Keratinocyte (primary cell): ENCODE results near the gene TMPRSS12. TPM values are rescaled to one million over a fixed set of nuclear protein-coding genes. Genes with fewer than 3 reads are reported as not detected.

Experiments
- DNase-seq: peaks from one replicate; pipeline ENCODE4 v3.0.0-alpha.2; 2011; ENCODE audit warnings: low read depth, missing footprints, low spot score
- FAIRE-seq: peaks from 2 replicates; lab custom pipeline; 2011; peaks lifted over from hg19 to GRCh38; lab: Jason Lieb, UNC
- H2AFZ ChIP-seq: 2 replicates; pipeline ENCODE4 v1.6.0; 2012; ENCODE audit warnings: low read length, control low read depth, inconsistent platforms; ENCODE audit not compliant: control insufficient read depth
- H3K27ac ChIP-seq: 2 replicates; pipeline ENCODE4 v1.5.1; 2011; ENCODE audit warnings: low read length; ENCODE audit not compliant: control insufficient read depth, insufficient read depth
- H3K27me3 ChIP-seq: 3 replicates; pipeline ENCODE4 v1.6.0; 2011; ENCODE audit warnings: low read length; ENCODE audit not compliant: control insufficient read depth, insufficient read depth; ENCODE audit errors: extremely low read depth
- H3K36me3 ChIP-seq, 2 experiments: 2 replicates in 1 of 2; 3 replicates in 1 of 2; pipeline ENCODE4 v1.5.1; 2011; ENCODE audit warnings: low read length in 2 of 2, mild to moderate bottlenecking in 1 of 2; ENCODE audit not compliant: control insufficient read depth in 2 of 2, insufficient read depth in 2 of 2; ENCODE audit errors: extremely low read depth in 1 of 2
- H3K4me1 ChIP-seq: 3 replicates; pipeline ENCODE4 v1.5.1; 2011; ENCODE audit warnings: low read length; ENCODE audit not compliant: control insufficient read depth, insufficient read depth; ENCODE audit errors: extremely low read depth
- H3K4me2 ChIP-seq: 3 replicates; pipeline ENCODE4 v1.6.0; 2011; ENCODE audit warnings: low read depth, low read length; ENCODE audit not compliant: control insufficient read depth, insufficient read depth; ENCODE audit errors: extremely low read depth
- H3K4me3 ChIP-seq, 3 experiments: fragments of 200-600 bp in 1 of 3; sonication (generic) in 1 of 3; 2 replicates in 2 of 3; 3 replicates in 1 of 3; pipeline ENCODE4 v1.5.1; 2011 to 2016; ENCODE audit warnings: low read length in 3 of 3, mild to moderate bottlenecking in 3 of 3, control low read depth in 2 of 3, inconsistent platforms in 1 of 3, low read depth in 1 of 3, mixed read lengths in 1 of 3, mixed run types in 1 of 3, moderate library complexity in 1 of 3; ENCODE audit not compliant: control insufficient read depth in 2 of 3, insufficient read depth in 2 of 3; ENCODE audit errors: extremely low read depth in 1 of 3
- H3K79me2 ChIP-seq: 2 replicates; pipeline ENCODE4 v1.6.0; 2012; ENCODE audit warnings: low read length; ENCODE audit not compliant: control insufficient read depth, insufficient read depth
- H3K9ac ChIP-seq: 3 replicates; pipeline ENCODE4 v1.6.0; 2011; ENCODE audit warnings: low read length; ENCODE audit not compliant: control insufficient read depth, insufficient read depth; ENCODE audit errors: extremely low read depth
- H3K9me1 ChIP-seq: 3 replicates; pipeline ENCODE4 v1.6.0; 2011; ENCODE audit warnings: low read length; ENCODE audit not compliant: control insufficient read depth, insufficient read depth; ENCODE audit errors: extremely low read depth
- H3K9me3 ChIP-seq: 2 replicates; pipeline ENCODE4 v1.5.1; 2012; ENCODE audit warnings: low read depth, low read length; ENCODE audit not compliant: control insufficient read depth
- H4K20me1 ChIP-seq: 3 replicates; pipeline ENCODE4 v1.6.0; 2011; ENCODE audit warnings: low read length; ENCODE audit not compliant: control insufficient read depth, insufficient read depth; ENCODE audit errors: extremely low read depth
- CTCF ChIP-seq, 3 experiments: IDR thresholded peaks in 1 of 3; conservative IDR thresholded peaks in 1 of 3; optimal IDR thresholded peaks in 1 of 3; 2 replicates in 2 of 3; 3 replicates in 1 of 3; pipeline versions ENCODE3 to v1.5.1; 2011; ENCODE audit warnings: low read length in 3 of 3, mild to moderate bottlenecking in 3 of 3, moderate library complexity in 2 of 3, control low read depth in 1 of 3, inconsistent platforms in 1 of 3; ENCODE audit not compliant: insufficient read depth in 2 of 3; ENCODE audit errors: extremely low read depth in 1 of 3
- EZH2 ChIP-seq: IDR thresholded peaks from one replicate; pipeline ENCODE4 v1.6.1; 2012; ENCODE audit warnings: inconsistent platforms, mild to moderate bottlenecking, low read length, moderate library complexity
- dilution Hi-C: fragments of 300-500 bp; cut with MboI; formaldehyde crosslinking; loops from one replicate; pipeline ENCODE4 v1.7.0; 2020; ENCODE audit warnings: low sequenced_read_pairs; ENCODE audit not compliant: extremely low pct_ligation_motif_present
- polyA plus RNA-seq, 5 experiments: library from polyadenylated mRNA; depleted of rRNA in 3 of 5; stranded (reverse) in 3 of 5; stranded (forward) in 1 of 5; unstranded in 1 of 5; fragments of >200 nt; gene quantifications; 1 replicate in 1 of 5; 2 replicates in 3 of 5; 3 replicates in 1 of 5; pipeline versions ENCODE4 v1.2.1 to v1.2.3, GENCODE V29; 2011 to 2012; ENCODE audit warnings: missing spikeins in 2 of 5, low read depth in 1 of 5, low replicate concordance in 1 of 5
- small RNA-seq, 3 experiments: library from RNA; depleted of rRNA; stranded (forward); fragments of <200 nt; gene quantifications; one replicate each; pipeline ENCODE3, GENCODE V24; 2012; ENCODE audit warnings: low read depth in 3 of 3, low replicate concordance in 1 of 3; ENCODE audit not compliant: insufficient read length in 3 of 3

TMPRSS12 gene
- polyA plus RNA-seq, 1 donor (not counting 4 experiments of a cell fraction or from before 2014, with no cell fraction given), result not detected

GRCh38 chr12:50934981-50935807 is 92.5 kb downstream of the TMPRSS12 start:
- no peaks in the 10 kb centered on the region for H4K20me1 ChIP-seq
- no peak for FAIRE-seq
- H3K9me3 ChIP-seq, result peaks cover 2% of the 10 kb centered on the region
- H3K4me2 ChIP-seq, result peak overlapping the region; percentile 38
- no peak for DNase-seq
- dilution Hi-C loops, result no loop called here
- peaks cover 11% of the 10 kb centered on the region for H3K4me1 ChIP-seq
- H3K79me2 ChIP-seq, result no peaks in the 10 kb centered on the region
- H3K4me3 ChIP-seq, result no peak overlapping the region
- no peak for TF ChIP-seq CTCF (optimal IDR thresholded peaks at IDR 0.05 in 1 of 3, IDR thresholded peaks at IDR 0.05 in 1 of 3, conservative IDR thresholded peaks at IDR 0.05 in 1 of 3; ENCODE audit: extremely low read depth in 1 of 3, insufficient read depth in 2 of 3, low read length in 3 of 3)
- no peak for TF ChIP-seq EZH2
- no peak overlapping the region for H3K9ac ChIP-seq
- no peaks in the 10 kb centered on the region for H3K9me1 ChIP-seq
- no peak overlapping the region for H3K27ac ChIP-seq
- no peaks in the 10 kb centered on the region for H3K27me3 ChIP-seq
- H2AFZ ChIP-seq, result peak overlapping the region; percentile 3
- H3K36me3 ChIP-seq, result no peaks in the 10 kb centered on the region

- Histone ChIP-seq H3K4me2 (no peak overlapping the region), H3K27ac (no peak overlapping the region), H3K79me2 (no peaks in the 10 kb centered on the region), H4K20me1 (no peaks in the 10 kb centered on the region), H3K4me3 (no peak overlapping the region), H2AFZ (no peak overlapping the region), H3K4me1 (peaks cover 11% of the 10 kb centered on the region), H3K9ac (no peak overlapping the region), H3K9me3 (peaks cover 2% of the 10 kb centered on the region), H3K36me3 (no peaks in the 10 kb centered on the region), H3K9me1 (no peaks in the 10 kb centered on the region), H3K27me3 (no peaks in the 10 kb centered on the region)
- TF ChIP-seq EZH2 (no peak), CTCF (optimal IDR thresholded peaks at IDR 0.05 in 1 of 3, IDR thresholded peaks at IDR 0.05 in 1 of 3, conservative IDR thresholded peaks at IDR 0.05 in 1 of 3; ENCODE audit: extremely low read depth in 1 of 3, insufficient read depth in 2 of 3, low read length in 3 of 3) (no peak)
- FAIRE-seq, result no peak
- DNase-seq, result no peak
- dilution Hi-C loops, result no loop called here
Observed at GRCh38 chr12:50936821-50937530, 94.2 kb downstream of the TMPRSS12 start.

Small RNA genes lying within 50 kb of the gene (small RNA-seq; reads per million reads assigned to genes)
- gene AC013244.2 (0 reads per million in 3 experiments), gene RN7SL519P (0 reads per million in 3 experiments)

Other genes starting within 250 kb of the TMPRSS12 start
- gene ATF1, start 78.8 kb upstream of the TMPRSS12 start, polyA plus RNA-seq, result 37.3 to 44.1 TPM (median 37.4 TPM) in 3 replicates
- not detected in 3 replicates for gene HIGD1C, start 109.6 kb downstream of the TMPRSS12 start, polyA plus RNA-seq
- 26.7 to 38.9 TPM (median 37.5 TPM) in 3 replicates for gene SLC11A2, start 183.5 kb downstream of the TMPRSS12 start, polyA plus RNA-seq
- 36.1 to 51.1 TPM (median 50.6 TPM) in 3 replicates for gene LETMD1, start 205.4 kb downstream of the TMPRSS12 start, polyA plus RNA-seq
- gene CSRNP2, start 240.7 kb downstream of the TMPRSS12 start, polyA plus RNA-seq, result 17.5 to 19.2 TPM (median 18.4 TPM) in 3 replicates